Stimulated activated CD8-positive, alpha-beta memory T cell treated with anti-CD3 and anti-CD28 coated beads, Interleukin-2, amount 100 ng/mL, for 48 hours (primary cell): ENCODE results near the gene LRRC45.

Experiments
- DNase-seq, 2 donors: peaks; one replicate each; pipeline ENCODE4 v3.0.0-alpha.2; 2020; ENCODE audit warnings: low read depth in 2 of 2

Gene LRRC45

DNA sequence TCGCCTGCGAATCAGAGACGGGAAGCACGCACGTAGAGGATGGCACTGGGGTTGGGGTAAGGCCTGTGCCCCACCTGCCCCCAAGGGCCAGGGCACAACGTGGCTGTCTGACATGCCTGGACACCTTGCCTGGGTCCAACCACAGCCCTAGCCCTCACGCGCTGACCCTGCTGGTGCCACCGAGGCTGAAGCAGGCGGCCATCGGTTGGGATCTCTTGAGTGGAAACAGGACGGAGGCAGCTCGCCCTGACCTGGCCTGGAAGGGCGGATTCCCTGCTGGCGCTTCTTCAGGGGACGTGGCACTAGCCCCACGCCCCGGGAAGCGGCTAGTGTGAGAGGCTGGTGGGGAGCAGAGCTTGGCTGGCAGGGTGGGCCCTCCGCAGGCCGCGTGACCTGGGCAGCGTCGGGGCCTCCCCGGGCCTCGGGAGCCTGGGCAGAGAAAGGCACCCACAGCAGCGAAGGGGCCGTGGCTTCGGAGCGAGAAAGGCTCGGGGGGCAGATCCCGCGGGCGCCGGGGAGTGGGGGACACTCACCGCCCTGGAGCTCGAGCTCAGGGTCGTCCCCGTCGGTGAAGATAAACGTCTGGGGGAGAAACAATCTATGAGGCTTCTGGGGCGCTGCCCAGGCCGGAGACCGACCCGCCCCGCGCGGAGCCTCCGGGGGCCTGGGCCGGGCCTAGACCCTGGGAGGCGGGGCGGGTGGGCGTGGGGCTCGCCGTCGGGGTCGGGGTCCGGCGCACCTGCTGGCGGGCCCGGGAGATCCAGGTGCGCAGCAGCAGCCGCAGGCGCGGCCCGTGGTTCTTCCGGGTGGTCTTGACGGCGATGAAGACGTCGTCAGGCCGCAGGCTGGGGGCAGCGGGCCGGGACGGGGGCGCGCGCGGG is 27.9 kb downstream of the LRRC45 start:
- DNase-seq: no peak

DNA sequence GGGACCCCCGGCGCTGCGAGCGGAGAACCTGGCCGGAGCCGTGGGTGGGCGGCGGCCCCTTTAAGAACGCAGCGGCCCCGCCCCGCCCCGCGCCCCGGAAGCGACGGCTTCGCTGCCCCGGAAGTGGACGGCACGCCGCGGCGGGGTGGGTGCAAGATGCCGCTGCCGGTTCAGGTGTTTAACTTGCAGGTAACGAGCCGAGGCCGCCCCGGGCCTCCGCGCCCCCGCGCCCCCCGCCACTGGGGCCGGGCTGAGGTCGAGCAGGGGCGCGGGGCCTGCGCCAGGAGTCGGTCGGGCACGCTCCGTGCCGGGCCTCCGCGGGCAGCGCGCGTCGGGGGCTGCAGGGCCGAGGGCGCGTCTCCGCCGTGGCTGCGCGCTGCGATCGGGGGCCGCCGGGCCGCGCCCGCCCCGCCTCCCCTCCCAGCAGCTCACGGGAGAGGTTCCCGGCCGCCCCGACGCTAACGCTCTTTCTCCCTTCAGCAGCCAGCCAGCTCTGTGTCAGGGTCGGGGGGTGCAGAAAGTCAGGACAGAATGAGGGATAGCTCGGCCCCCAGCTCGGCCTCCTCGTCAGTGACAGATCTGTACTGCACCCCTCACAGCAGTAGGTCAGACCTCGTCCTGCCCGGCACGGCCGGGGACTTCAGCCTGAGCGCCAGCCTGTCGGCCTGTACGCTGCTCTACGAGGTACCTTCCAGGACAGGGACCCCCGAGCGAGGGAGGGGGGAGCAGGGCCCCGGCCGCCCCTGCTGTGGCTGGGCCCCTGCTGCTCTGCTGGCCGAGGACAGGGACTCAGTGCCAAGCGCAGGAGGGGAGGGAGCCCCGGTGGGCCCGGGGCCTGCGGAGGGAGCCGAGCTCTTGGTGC is 28.9 kb downstream of the LRRC45 start, which contains the start of the genes GPS1 and RFNG:
Gene GPS1, plus strand, starts transcription at position 123 of the 862 bp plus-strand sequence. Its CDS starts 34 bp downstream, at position 157.
Gene RFNG, minus strand, starts transcription at position 36 of the 862 bp plus-strand sequence. CDS start 45 bp downstream, outside the sequence.
- peak; percentile 80 to 88 for DNase-seq

DNA sequence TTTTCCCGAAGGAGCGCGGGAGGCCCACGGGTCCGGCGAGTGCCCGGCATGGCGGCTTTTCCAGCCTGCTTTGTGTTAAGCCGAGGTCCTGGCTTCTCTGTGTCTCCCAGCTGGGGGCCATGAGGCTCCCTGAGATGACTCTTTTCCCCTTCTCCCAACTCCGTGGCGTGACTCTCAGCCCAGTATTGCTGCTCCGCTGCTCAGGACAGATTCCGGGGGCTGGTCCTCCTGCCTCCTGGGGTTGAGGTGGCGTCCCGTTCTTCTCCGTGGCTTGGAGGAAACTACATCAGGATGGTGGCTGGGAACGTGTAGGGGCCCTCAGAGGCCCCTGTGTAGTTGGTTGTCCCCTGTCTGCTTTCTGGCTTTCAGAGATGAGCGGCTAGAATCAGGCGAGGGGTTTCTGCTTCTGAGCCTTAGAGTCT is 29.5 kb downstream of the LRRC45 start:
- DNase-seq: no peak

DNA sequence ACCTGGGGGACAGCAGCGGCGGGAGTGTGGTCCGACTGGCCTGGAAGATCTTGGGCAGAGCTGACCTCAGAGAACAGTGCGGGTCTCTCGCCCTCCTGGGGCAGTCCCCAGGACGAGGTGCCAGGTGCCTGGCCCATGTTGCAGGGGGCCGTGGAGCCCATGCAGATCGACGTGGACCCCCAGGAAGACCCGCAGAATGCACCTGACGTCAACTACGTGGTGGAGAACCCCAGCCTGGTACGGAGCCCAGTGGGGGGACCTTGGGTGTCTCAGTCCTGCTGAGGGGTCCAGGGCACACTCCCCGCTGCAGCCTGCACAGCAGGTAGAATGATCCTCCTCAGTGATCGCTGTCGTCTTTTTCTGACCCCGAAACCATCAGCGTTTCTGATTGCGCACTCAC is 30.0 kb downstream of the LRRC45 start:
- no peak for DNase-seq

DNA sequence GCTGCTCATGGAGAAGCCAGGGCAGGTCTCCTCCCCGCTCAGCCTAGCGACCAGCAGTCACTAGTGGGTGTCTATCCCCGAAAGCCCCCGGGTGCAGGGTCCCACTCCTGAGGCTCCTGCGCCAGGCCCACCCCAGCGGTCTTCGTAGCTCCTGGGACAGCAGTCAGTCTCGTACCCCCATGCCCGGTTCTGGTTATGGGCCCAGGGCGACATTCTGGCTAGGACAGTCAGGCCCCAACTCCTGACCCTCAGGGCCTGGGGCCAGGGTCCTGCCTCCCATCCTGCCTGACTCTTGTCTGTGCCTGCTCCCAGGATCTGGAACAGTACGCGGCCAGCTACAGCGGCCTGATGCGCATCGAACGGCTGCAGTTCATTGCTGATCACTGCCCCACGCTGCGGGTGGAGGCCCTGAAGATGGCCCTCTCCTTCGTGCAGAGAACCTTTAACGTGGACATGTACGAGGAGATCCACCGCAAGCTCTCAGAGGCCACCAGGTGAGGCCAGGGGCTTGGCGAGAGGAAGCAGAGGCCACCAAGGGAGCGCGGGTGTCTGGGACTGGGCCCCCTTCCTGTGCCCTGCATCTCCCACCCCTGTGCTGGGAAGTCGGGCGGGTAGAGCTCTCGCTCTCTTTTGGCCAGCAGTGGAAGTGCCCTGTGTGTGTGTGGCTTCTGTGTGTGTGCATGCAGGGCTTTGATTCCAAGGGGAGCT is 30.6 kb downstream of the LRRC45 start:
- DNase-seq: no peak

DNA sequence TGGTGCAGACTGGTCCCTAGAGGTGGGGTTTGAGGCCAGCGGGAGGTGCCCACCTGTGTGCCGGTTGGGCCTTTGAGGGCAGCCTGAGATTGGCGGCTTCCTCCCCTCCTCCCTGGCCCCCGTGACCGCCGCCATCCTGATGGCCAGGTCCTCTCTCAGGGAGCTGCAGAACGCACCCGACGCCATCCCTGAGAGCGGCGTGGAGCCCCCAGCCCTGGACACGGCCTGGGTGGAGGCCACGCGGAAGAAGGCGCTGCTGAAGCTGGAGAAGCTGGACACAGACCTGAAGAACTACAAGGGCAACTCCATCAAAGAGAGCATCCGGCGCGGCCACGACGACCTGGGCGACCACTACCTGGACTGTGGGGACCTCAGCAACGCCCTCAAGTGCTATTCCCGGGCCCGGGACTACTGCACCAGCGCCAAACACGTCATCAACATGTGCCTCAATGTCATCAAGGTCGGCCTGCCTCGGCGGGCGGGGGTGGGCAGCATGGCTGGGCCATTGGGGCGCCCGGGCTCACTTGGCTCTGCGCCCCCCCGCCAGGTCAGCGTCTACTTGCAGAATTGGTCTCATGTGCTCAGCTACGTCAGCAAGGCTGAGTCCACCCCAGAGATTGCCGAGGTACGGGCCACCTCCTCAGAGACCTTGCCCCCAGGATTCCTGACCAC is 31.4 kb downstream of the LRRC45 start:
- DNase-seq: no peak

DNA sequence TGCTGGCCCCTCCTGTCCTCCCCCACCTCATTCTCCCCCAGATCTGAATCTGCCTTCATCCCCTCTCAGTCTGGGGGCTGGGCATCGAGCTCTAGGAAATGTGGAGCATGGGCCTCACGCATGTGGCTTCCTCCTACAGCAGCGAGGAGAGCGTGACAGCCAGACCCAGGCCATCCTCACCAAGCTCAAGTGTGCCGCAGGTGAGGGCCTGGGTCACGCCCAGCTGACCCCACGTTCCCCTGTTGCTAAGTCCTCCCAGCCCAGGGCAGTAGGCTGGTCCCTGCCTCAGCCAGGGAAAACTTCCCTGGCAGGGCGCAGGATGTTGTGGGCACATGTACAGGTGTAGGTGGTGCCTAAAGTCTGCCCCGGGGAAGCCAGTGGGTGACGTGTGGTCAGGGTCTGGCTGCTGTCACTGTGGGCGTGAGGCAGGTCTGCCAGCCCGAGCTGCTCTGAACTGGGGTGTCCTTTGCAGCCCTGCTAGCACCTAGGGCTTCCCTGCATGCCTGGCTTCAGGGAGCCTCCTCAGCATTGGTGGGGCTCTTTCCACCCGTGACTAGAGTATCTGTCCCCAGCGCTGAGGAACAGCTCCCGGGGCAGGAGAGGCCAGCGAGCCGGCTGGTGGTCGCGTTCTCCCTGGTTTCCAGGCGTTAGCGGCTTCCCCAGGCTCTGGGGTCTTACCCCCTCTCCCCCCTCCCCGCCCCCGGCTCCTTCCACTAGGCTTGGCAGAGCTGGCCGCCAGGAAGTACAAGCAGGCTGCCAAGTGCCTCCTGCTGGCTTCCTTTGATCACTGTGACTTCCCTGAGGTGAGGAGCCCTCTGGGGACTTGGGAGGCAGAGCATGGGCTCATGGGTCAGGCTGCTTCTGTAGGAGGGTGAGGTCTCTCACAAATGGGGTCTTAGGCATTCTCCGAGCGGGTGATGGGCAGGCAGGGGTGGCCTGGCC is 32.2 kb downstream of the LRRC45 start:
- no peak for DNase-seq

DNA sequence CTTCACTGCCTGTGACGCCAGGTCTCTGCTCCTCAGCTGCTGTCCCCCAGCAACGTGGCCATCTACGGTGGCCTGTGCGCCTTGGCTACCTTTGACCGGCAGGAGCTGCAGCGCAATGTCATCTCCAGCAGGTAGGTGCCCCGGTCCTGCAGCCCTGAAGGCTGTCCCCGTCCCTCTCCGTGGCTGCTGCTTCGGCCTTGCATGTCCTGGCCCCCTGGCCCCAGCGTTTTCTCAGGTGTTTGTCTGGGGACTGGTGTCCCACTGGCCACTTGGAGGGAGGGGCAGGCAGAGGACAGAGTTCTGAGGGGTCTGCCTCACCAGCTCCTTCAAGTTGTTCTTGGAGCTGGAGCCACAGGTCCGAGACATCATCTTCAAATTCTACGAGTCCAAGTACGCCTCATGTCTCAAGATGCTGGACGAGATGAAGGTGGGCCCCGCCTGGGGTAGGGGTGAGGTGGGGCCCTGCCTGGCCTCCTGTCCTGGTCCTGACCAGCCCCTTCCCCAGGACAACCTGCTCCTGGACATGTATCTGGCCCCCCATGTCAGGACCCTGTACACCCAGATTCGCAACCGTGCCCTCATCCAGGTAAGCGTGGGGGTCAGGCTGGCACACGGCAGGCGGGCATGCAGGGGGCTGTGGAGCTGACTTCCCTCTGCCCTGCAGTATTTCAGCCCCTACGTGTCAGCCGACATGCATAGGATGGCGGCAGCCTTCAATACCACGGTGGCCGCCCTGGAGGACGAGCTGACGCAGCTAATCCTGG is 33.0 kb downstream of the LRRC45 start:
- no peak for DNase-seq

DNA sequence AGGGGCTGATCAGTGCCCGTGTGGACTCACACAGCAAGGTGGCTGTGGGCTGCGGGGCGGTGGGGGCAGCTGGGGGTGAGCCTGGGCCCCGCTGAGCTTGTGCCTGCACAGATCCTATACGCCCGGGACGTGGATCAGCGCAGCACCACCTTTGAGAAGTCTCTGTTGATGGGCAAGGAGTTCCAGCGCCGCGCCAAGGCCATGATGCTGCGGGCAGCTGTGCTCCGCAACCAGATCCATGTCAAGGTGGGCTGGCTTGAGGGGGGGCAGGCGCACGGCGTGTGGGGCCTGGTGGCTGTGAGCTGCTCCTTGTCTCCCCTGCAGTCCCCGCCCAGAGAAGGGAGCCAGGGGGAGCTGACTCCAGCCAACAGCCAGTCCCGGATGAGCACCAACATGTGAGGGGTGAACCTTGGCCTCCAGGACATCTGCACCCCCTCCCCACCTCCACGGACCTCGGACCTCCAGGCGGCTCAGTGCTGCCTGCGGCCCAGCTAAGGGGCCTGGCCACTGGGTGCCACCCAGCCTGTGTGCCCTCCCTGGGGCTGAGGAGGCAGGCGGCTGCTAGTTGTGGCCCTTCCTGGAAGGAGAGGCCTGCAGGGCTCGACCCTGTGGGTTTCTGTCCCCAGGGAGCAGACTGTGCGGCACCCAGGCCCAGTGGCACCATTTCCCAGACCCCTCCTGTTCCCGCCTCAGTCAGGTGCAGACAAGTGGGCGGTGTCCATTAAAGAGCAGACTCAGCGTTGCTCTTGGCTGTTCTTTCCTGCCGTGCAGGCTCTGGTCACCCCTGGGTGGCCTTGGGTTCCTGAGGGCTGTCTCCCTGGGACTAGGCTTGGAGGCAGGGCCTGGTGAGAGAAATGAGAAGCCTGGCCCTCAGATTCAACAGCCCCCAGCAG is 33.9 kb downstream of the LRRC45 start:
- DNase-seq: no peak

DNA sequence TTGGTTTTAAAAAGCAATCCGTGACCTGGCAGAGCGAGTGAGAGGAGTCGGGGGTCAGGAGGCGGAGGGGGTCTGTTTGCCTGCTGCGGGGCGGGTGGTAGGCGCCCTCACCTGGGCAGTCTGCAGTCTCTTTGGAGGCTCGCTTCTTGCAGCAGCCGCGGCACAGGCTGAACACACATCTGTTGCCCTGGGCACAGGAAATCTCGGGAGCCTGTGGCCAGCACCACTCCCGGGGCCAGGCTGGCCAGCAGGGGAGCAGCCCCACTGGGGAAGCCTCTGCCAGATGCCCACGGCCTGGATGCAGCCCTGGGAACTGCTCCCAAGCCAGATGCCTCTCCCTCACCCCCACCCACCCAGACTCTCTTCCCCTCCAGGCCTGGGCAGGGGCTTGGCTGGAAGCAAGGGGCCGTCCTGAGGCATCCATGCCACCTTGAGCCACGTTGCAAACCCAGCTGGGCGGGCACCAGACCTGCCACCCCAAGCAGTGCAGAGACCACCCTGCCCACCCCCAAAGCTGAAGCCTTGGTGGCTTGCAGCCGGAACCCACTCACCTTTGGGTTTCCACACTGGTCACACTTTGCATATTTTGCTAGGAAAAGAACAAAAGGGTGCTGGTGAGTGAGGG is 35.2 kb downstream of the LRRC45 start:
- no peak for DNase-seq

DNA sequence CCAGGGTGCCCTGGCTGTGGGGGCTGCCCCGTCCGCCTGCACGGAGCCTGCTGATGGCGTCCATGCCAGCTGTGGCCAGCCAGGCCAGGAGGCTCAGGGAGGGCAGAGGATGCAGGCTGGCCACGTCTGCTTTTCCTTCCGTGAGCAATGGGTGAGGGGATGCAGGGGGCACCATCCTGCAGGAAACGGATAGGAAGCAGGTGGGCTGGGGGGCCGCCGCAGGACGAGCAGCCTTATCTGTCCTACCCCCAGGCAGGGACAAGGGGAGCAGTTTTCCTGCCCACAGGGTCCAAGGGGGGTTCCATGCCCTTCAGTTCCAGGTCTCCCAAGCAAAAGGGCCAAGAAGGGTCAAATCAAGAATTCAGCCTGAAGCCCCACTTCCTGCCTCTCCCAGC is 35.7 kb downstream of the LRRC45 start:
- no peak for DNase-seq

DNA sequence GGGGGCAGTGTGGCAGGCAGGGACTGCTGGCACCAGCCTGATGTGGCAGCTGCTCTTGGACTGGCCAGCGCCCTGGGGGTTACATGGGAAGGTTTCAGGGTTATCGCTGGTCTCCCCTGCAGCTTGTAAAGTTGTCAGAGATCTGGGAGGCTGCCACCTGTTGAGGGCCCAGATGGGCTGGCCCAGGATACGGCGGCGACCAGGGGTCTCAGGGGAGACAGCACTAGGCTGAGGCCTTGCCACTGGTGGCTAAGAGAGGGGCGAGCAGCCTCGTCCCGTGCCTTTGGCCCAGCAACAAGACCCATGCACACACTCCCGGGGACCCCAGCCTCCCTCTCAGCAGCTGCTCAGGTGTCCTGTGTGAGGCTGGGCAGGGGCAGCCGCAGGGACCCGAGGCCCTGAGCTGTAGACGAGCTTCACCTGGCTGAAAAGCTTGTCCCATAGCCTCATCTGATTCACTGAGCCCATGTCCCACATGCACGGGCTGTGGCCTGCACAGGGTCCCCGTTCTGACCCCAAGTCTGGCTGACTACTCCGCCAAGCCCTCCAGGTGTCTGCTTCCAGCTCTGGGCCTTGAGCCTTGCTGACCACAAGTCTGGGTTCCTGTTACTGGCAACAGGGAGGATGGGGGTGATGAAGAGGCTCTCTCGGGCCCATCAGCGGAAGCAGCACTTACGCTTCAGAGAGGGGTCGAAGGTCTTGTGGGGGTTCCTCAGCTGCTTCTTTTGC is 36.3 kb downstream of the LRRC45 start:
- DNase-seq: no peak

DNA sequence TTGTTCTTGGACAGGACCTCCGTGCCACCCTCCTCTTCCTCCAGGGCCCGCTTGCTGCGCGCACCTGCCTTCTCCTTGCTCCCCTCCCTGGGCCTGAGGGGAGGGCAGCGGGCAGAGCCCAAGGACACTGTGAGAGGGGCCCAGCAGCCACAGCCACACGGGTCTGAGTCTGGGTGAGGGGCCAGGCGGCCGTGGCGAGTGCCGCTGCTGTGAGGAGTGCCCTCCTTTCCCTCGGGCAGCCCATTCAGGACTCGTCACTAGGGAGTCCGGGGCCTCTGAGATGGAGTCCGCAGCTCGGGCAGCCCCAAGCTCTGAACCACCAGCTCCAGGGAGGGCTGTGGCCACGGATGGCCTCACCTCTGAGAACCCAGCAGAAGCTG is 36.9 kb downstream of the LRRC45 start:
- no peak for DNase-seq

DNA sequence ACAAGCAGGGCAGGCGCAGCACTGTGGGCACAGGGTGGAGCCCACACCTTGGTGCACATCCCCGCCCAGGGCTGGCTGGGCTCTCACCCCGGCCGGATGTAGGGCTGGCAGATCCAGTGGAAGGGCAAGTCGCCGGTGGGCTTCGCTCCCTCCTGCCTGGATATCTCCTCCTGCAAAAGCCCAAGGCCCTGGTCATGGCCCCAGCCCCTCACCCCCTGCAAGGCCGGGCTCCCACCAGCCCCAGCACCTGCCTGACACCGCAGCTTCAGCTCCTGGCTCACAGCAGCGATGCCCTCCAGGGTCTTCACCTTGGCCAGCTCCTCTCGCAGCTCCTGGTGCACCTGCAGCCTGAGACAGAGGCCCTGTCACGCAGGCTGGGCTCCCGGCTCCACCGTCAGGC is 37.5 kb downstream of the LRRC45 start:
- DNase-seq: no peak

DNA sequence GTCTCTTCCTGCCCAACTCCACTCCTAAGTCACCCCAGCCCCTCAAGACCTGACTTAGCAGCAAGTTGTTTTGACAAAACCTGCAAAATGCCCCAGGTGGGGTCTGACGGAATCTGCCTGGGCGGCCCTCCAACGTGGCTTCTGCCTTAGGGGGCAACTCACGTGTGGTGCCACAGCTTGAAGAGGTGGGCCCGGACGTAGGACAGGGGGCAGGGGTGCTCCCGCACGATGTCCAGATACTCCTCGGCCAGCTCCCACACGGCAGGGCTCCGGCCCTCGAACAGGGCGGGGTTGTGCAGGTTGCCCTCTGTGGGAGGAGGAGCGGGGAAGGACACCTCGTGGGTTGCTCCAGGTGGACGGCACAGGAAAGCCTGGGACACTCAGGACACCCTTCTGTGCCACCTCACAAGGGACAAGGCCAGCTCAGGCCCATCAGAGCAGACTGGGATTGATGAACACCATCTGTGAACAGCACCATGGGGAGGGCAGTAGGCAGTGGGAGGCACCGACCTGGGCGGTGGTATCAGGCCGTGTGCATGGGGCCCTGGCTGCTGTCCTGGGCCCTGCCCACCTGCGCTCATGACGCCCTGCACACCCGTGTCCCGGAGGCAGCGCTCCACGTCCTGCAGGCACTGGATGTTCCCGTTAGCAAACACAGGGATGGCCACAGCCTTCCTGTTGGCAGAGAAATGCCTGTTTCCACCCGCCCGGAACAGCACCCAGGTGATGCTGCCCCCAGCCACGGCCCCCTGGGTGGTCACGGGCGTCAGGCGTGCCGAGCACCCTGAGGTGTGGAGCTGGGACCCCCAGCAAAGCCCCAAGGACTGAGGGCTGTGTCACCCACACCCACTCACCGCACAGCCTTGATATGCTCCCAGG is 38.2 kb downstream of the LRRC45 start:
- DNase-seq: no peak
